Astrocyte (in vitro differentiated cells and primary cell): ENCODE data around the gene STING1. TPM values are rescaled to one million over a fixed set of nuclear protein-coding genes. Genes with fewer than 3 reads are reported as not detected.

Experiments
- total RNA-seq: library from RNA; stranded (reverse); gene quantifications from 2 replicates; pipeline ENCODE4 v1.2.1, GENCODE V29; 2021

STING1 gene
- total RNA-seq, 1 donor from 2014 or later = 3.3 TPM

Other genes starting within 250 kb of the STING1 start
- gene MATR3, start 189.0 kb downstream of the STING1 start, total RNA-seq = 126 and 134 TPM in 2 replicates
- gene PAIP2, start 140.9 kb downstream of the STING1 start, total RNA-seq = 64.2 and 75.3 TPM in 2 replicates
- not detected in 2 replicates for gene SLC23A1, start 99.5 kb downstream of the STING1 start, total RNA-seq
- 0.22 TPM in 1 of 2 replicates, not detected in the other for gene MZB1, start 92.8 kb downstream of the STING1 start, total RNA-seq
- gene PROB1, start 87.7 kb downstream of the STING1 start, total RNA-seq = 0.59 and 0.60 TPM in 2 replicates
- 4.5 and 5.2 TPM in 2 replicates for gene SPATA24, start 78.7 kb downstream of the STING1 start, total RNA-seq
- 18.8 and 21.4 TPM in 2 replicates for gene DNAJC18, start 43.2 kb downstream of the STING1 start, total RNA-seq
- gene ECSCR, start 20.0 kb downstream of the STING1 start, total RNA-seq = 0.96 and 1.00 TPM in 2 replicates
- not detected in 2 replicates for gene SMIM33, start 11.8 kb downstream of the STING1 start, total RNA-seq
- gene UBE2D2, start 78.6 kb upstream of the STING1 start, total RNA-seq = 161 and 169 TPM in 2 replicates
- 151 and 185 TPM in 2 replicates for gene CXXC5, start 165.6 kb upstream of the STING1 start, total RNA-seq